Activated T-cell treated with anti-CD3 and anti-CD28 coated beads, Interleukin-2, amount 50 U/mL, for 72 hours (primary cell): Measurements from ENCODE around the gene SH3RF1. TPM values are rescaled to one million over a fixed set of nuclear protein-coding genes. Genes with fewer than 3 reads are reported as not detected.

Experiments used
- ATAC-seq, 2 donors: fragments of 150-1000 bp; cut with Tn5 transposase; replicated peaks in 1 of 2; 2 replicates each; pipeline ENCODE4 v1.10.0; 2021; ENCODE audit warnings: moderate library complexity in 2 of 2, mild to moderate bottlenecking in 1 of 2
- DNase-seq, 2 donors: peaks; one replicate each; pipeline ENCODE4 v3.0.0; 2021 to 2022; ENCODE audit warnings: mixed read lengths in 1 of 2
- H3K27ac Mint-ChIP-seq: one replicate; pipeline ENCODE4 v1.8.0; 2022; ENCODE audit warnings: mild to moderate bottlenecking, moderate library complexity, mixed read lengths
- H3K27me3 Mint-ChIP-seq: one replicate; pipeline ENCODE4 v1.8.0; 2022; ENCODE audit warnings: low read depth, mixed read lengths
- H3K36me3 Mint-ChIP-seq, 2 donors: one replicate each; pipeline ENCODE4 v1.8.0; 2022; ENCODE audit warnings: mixed read lengths in 2 of 2, mild to moderate bottlenecking in 1 of 2; ENCODE audit not compliant: insufficient read depth in 2 of 2
- H3K4me1 Mint-ChIP-seq: one replicate; pipeline ENCODE4 v1.8.0; 2022; ENCODE audit warnings: low read depth, mixed read lengths
- H3K4me3 Mint-ChIP-seq, 2 donors: one replicate each; pipeline ENCODE4 v1.8.0; 2022; ENCODE audit warnings: mild to moderate bottlenecking in 2 of 2, mixed read lengths in 2 of 2, moderate library complexity in 2 of 2
- H3K9me3 Mint-ChIP-seq, 2 donors: one replicate each; pipeline ENCODE4 v1.8.0; 2022; ENCODE audit warnings: mixed read lengths in 2 of 2
- total RNA-seq, 2 donors: library from RNA; stranded (reverse); gene quantifications; one replicate each; pipeline ENCODE4 v1.2.3, GENCODE V29; 2022

SH3RF1 gene
- total RNA-seq, 2 donors from 2014 or later = 0.26 to 0.63 TPM

GRCh38 chr4:169269916-169270809 lies 593 bp downstream of the SH3RF1 start:
- H3K27me3 Mint-ChIP-seq = peaks cover 52% of the 10 kb centered on the region
- DNase-seq (peak; percentile 37 to 44), ATAC-seq (peak; percentile 69 to 70)
- H3K4me3 Mint-ChIP-seq = peak overlapping the region; percentile 84 to 85
- no peaks in the 10 kb centered on the region for H3K9me3 Mint-ChIP-seq
- no peaks in the 10 kb centered on the region for H3K4me1 Mint-ChIP-seq
- H3K27ac Mint-ChIP-seq = no peak overlapping the region
- H3K36me3 Mint-ChIP-seq = no peaks in the 10 kb centered on the region

- Mint-ChIP-seq H3K36me3 (no peaks in the 10 kb centered on the region), H3K27me3 (peaks cover 52% of the 10 kb centered on the region)
Measured at GRCh38 chr4:169268951-169269760, 1.6 kb downstream of the SH3RF1 start.

GRCh38 chr4:169267070-169267469 lies 3.7 kb downstream of the SH3RF1 start:
- no peak for ATAC-seq
- Mint-ChIP-seq H3K4me1 (no peaks in the 10 kb centered on the region), H3K27me3 (peaks cover 49% of the 10 kb centered on the region)

More at GRCh38 chr4:169268951-169269760, 1.6 kb downstream of the SH3RF1 start:
- no peaks in the 10 kb centered on the region for H3K9me3 Mint-ChIP-seq
- no peak overlapping the region for H3K27ac Mint-ChIP-seq
- ATAC-seq (no peak), DNase-seq (no peak)
- peak overlapping the region; percentile 11 to 85 for H3K4me3 Mint-ChIP-seq
- no peaks in the 10 kb centered on the region for H3K4me1 Mint-ChIP-seq

GRCh38 chr4:169266661-169267060 lies 4.1 kb downstream of the SH3RF1 start:
- H3K4me3 Mint-ChIP-seq = no peak overlapping the region
- H3K36me3 Mint-ChIP-seq = no peaks in the 10 kb centered on the region
- no peak overlapping the region for H3K27ac Mint-ChIP-seq
- no peaks in the 10 kb centered on the region for H3K4me1 Mint-ChIP-seq
- peaks cover 48% of the 10 kb centered on the region for H3K27me3 Mint-ChIP-seq
- no peaks in the 10 kb centered on the region for H3K9me3 Mint-ChIP-seq
- ATAC-seq (no peak), DNase-seq (no peak)

More at GRCh38 chr4:169267070-169267469, 3.7 kb downstream of the SH3RF1 start:
- H3K27ac Mint-ChIP-seq = no peak overlapping the region
- no peaks in the 10 kb centered on the region for H3K9me3 Mint-ChIP-seq
- no peak for DNase-seq
- H3K4me3 Mint-ChIP-seq = no peak overlapping the region
- no peaks in the 10 kb centered on the region for H3K36me3 Mint-ChIP-seq

GRCh38 chr4:169266081-169266480 lies 4.7 kb downstream of the SH3RF1 start:
- Mint-ChIP-seq H3K9me3 (no peaks in the 10 kb centered on the region), H3K27me3 (peaks cover 53% of the 10 kb centered on the region), H3K36me3 (no peaks in the 10 kb centered on the region), H3K4me3 (no peak overlapping the region), H3K4me1 (no peaks in the 10 kb centered on the region), H3K27ac (no peak overlapping the region)
- ATAC-seq (no peak), DNase-seq (no peak)

- peaks cover 59% of the 10 kb centered on the region for H3K27me3 Mint-ChIP-seq
- no peaks in the 10 kb centered on the region for H3K36me3 Mint-ChIP-seq
- ATAC-seq (no peak), DNase-seq (no peak)
- no peak overlapping the region for H3K4me3 Mint-ChIP-seq
- no peak overlapping the region for H3K27ac Mint-ChIP-seq
- no peaks in the 10 kb centered on the region for H3K4me1 Mint-ChIP-seq
- H3K9me3 Mint-ChIP-seq = no peaks in the 10 kb centered on the region
Measured at GRCh38 chr4:169263791-169264392, 6.9 kb downstream of the SH3RF1 start.

GRCh38 chr4:169260217-169260866 lies 10.4 kb downstream of the SH3RF1 start:
- DNase-seq = no peak
- Mint-ChIP-seq H3K4me3 (no peak overlapping the region), H3K27ac (no peak overlapping the region), H3K27me3 (peaks cover 47% of the 10 kb centered on the region), H3K36me3 (no peaks in the 10 kb centered on the region), H3K9me3 (no peaks in the 10 kb centered on the region), H3K4me1 (no peaks in the 10 kb centered on the region)
- no peak for ATAC-seq

- no peak for ATAC-seq
- H3K4me1 Mint-ChIP-seq = no peaks in the 10 kb centered on the region
- H3K9me3 Mint-ChIP-seq = no peaks in the 10 kb centered on the region
- no peak for DNase-seq
- no peak overlapping the region for H3K27ac Mint-ChIP-seq
- H3K4me3 Mint-ChIP-seq = no peak overlapping the region
- no peaks in the 10 kb centered on the region for H3K36me3 Mint-ChIP-seq
- peaks cover 43% of the 10 kb centered on the region for H3K27me3 Mint-ChIP-seq
Measured at GRCh38 chr4:169259271-169259670, 11.5 kb downstream of the SH3RF1 start.

- peaks cover 45% of the 10 kb centered on the region for H3K27me3 Mint-ChIP-seq
- no peaks in the 10 kb centered on the region for H3K36me3 Mint-ChIP-seq
- no peaks in the 10 kb centered on the region for H3K4me1 Mint-ChIP-seq
- no peaks in the 10 kb centered on the region for H3K9me3 Mint-ChIP-seq
- no peak for DNase-seq
- ATAC-seq = no peak
- no peak overlapping the region for H3K4me3 Mint-ChIP-seq
- no peak overlapping the region for H3K27ac Mint-ChIP-seq
Measured at GRCh38 chr4:169258141-169258540, 12.6 kb downstream of the SH3RF1 start.

- Mint-ChIP-seq H3K9me3 (no peaks in the 10 kb centered on the region), H3K4me3 (no peak overlapping the region), H3K4me1 (no peaks in the 10 kb centered on the region), H3K27me3 (peaks cover 45% of the 10 kb centered on the region), H3K36me3 (no peaks in the 10 kb centered on the region), H3K27ac (no peak overlapping the region)
- DNase-seq (no peak), ATAC-seq (no peak)
Measured at GRCh38 chr4:169256856-169257761, 13.6 kb downstream of the SH3RF1 start.

- H3K4me3 Mint-ChIP-seq = no peak overlapping the region
- H3K4me1 Mint-ChIP-seq = no peaks in the 10 kb centered on the region
- no peak for DNase-seq
- H3K9me3 Mint-ChIP-seq = no peaks in the 10 kb centered on the region
- no peak overlapping the region for H3K27ac Mint-ChIP-seq
- no peaks in the 10 kb centered on the region for H3K36me3 Mint-ChIP-seq
- peaks cover 40% of the 10 kb centered on the region for H3K27me3 Mint-ChIP-seq
- no peak for ATAC-seq
Measured at GRCh38 chr4:169256101-169256612, 14.6 kb downstream of the SH3RF1 start.

GRCh38 chr4:169254546-169254983 lies 16.2 kb downstream of the SH3RF1 start:
- DNase-seq = no peak
- Mint-ChIP-seq H3K27ac (no peak overlapping the region), H3K36me3 (no peaks in the 10 kb centered on the region), H3K4me1 (no peaks in the 10 kb centered on the region), H3K4me3 (no peak overlapping the region), H3K9me3 (no peaks in the 10 kb centered on the region), H3K27me3 (peaks cover 29% of the 10 kb centered on the region)
- ATAC-seq = no peak
